H9 (cell line): ENCODE results near the gene FBXO2. TPM values are rescaled to one million over a fixed set of nuclear protein-coding genes. Genes with fewer than 3 reads are reported as not detected.

Source experiments
- DNase-seq: peaks from one replicate; pipeline ENCODE4 v3.0.0-alpha.2; 2017
- H2AFZ ChIP-seq: one replicate; pipeline ENCODE4 v1.6.1; 2013; ENCODE audit warnings: mild to moderate bottlenecking, low read length, control low read depth, moderate library complexity
- H2AK5ac ChIP-seq: 2 replicates; pipeline ENCODE4 v1.6.1; 2013; ENCODE audit warnings: low read length, control low read depth, mixed read lengths; ENCODE audit not compliant: insufficient read length
- H2BK120ac ChIP-seq: one replicate; pipeline ENCODE4 v1.6.1; 2013; ENCODE audit warnings: low read depth, mild to moderate bottlenecking, low read length, control low read depth, inconsistent platforms; ENCODE audit not compliant: poor library complexity, severe bottlenecking
- H2BK12ac ChIP-seq: 2 replicates; pipeline ENCODE4 v1.6.1; 2013; ENCODE audit warnings: low read length, control low read depth, mixed read lengths, low read depth; ENCODE audit not compliant: insufficient read length
- H2BK15ac ChIP-seq: 2 replicates; pipeline ENCODE4 v1.6.1; 2013; ENCODE audit warnings: low read depth, low read length, control low read depth
- H2BK20ac ChIP-seq: one replicate; pipeline ENCODE4 v1.6.1; 2013; ENCODE audit warnings: low read depth, mild to moderate bottlenecking, low read length, control low read depth, inconsistent platforms; ENCODE audit not compliant: poor library complexity, severe bottlenecking
- H2BK5ac ChIP-seq: 2 replicates; pipeline ENCODE4 v1.6.1; 2013; ENCODE audit warnings: low read length, control low read depth, mixed read lengths; ENCODE audit not compliant: insufficient read length
- H3K14ac ChIP-seq: 2 replicates; pipeline ENCODE4 v1.6.1; 2013; ENCODE audit warnings: low read length, control low read depth; ENCODE audit not compliant: insufficient read depth
- H3K18ac ChIP-seq: 2 replicates; pipeline ENCODE4 v1.6.1; 2013; ENCODE audit warnings: low read depth, mild to moderate bottlenecking, mixed read lengths, low read length, control low read depth; ENCODE audit not compliant: insufficient read length
- H3K23ac ChIP-seq: 2 replicates; pipeline ENCODE4 v1.6.1; 2013; ENCODE audit warnings: low read length, control low read depth, mixed read lengths, low read depth; ENCODE audit not compliant: insufficient read length
- H3K23me2 ChIP-seq: 2 replicates; pipeline ENCODE4 v1.6.1; 2013; ENCODE audit warnings: low read depth, mild to moderate bottlenecking, mixed read lengths, low read length, control low read depth; ENCODE audit not compliant: insufficient read length, poor library complexity, severe bottlenecking
- H3K27ac ChIP-seq: 2 replicates; pipeline ENCODE4 v1.5.1; 2013; ENCODE audit warnings: low read length, control low read depth, mixed read lengths, low read depth; ENCODE audit not compliant: insufficient read length
- H3K27me3 ChIP-seq: 2 replicates; pipeline ENCODE4 v1.6.1; 2013; ENCODE audit warnings: low read length, control low read depth, inconsistent platforms; ENCODE audit not compliant: insufficient read depth
- H3K4ac ChIP-seq: 2 replicates; pipeline ENCODE4 v1.6.1; 2013; ENCODE audit warnings: low read depth, mild to moderate bottlenecking, control low read depth, inconsistent platforms, low read length, moderate library complexity
- H3K4me1 ChIP-seq: 2 replicates; pipeline ENCODE4 v1.6.1; 2013; ENCODE audit warnings: low read length, control low read depth, inconsistent platforms; ENCODE audit not compliant: insufficient read depth
- H3K4me2 ChIP-seq: 2 replicates; pipeline ENCODE4 v1.6.1; 2013; ENCODE audit warnings: low read length, control low read depth, mixed read lengths; ENCODE audit not compliant: insufficient read length, insufficient read depth
- H3K56ac ChIP-seq: 2 replicates; pipeline ENCODE4 v1.6.1; 2013; ENCODE audit warnings: low read depth, mild to moderate bottlenecking, mixed read lengths, low read length, control low read depth; ENCODE audit not compliant: insufficient read length
- H3K79me1 ChIP-seq: 2 replicates; pipeline ENCODE4 v1.6.1; 2013; ENCODE audit warnings: low read depth, mild to moderate bottlenecking, moderate library complexity, low read length, control low read depth, inconsistent platforms; ENCODE audit not compliant: insufficient read depth, poor library complexity, severe bottlenecking
- H3K79me2 ChIP-seq: 2 replicates; pipeline ENCODE4 v1.6.1; 2013; ENCODE audit warnings: low read length, control low read depth, inconsistent platforms; ENCODE audit not compliant: insufficient read depth
- H3K9ac ChIP-seq: 2 replicates; pipeline ENCODE4 v1.6.1; 2013; ENCODE audit warnings: low read length, control low read depth, mixed read lengths; ENCODE audit not compliant: insufficient read length; ENCODE audit errors: extremely low read depth
- H3K9me3 ChIP-seq: one replicate; pipeline ENCODE4 v1.6.1; 2013; ENCODE audit warnings: low read depth, low read length, inconsistent platforms; ENCODE audit not compliant: control insufficient read depth
- H3T11ph ChIP-seq: one replicate; pipeline ENCODE4 v1.6.1; 2013; ENCODE audit warnings: mild to moderate bottlenecking, low read length, control low read depth, inconsistent platforms
- H4K20me1 ChIP-seq: one replicate; pipeline ENCODE4 v1.6.1; 2013; ENCODE audit not compliant: control insufficient read depth, insufficient read length, insufficient read depth
- H4K5ac ChIP-seq: 2 replicates; pipeline ENCODE4 v1.6.1; 2013; ENCODE audit warnings: low read depth, mild to moderate bottlenecking, mixed read lengths, low read length, control low read depth; ENCODE audit not compliant: insufficient read length
- H4K8ac ChIP-seq: replicated peaks from 2 replicates; pipeline ENCODE4 v1.6.1; 2013; ENCODE audit warnings: low read length, control low read depth, mixed read lengths, low read depth; ENCODE audit not compliant: insufficient read length
- H4K91ac ChIP-seq: 2 replicates; pipeline ENCODE4 v1.6.1; 2013; ENCODE audit warnings: low read depth, mild to moderate bottlenecking, moderate library complexity, mixed read lengths, low read length, control low read depth; ENCODE audit not compliant: insufficient read length
- H3K27ac Mint-ChIP-seq, 3 experiments: 2 replicates in 2 of 3; 3 replicates in 1 of 3; pipeline ENCODE4 v1.8.0; 2020 to 2021; ENCODE audit warnings: mixed read lengths in 3 of 3, mild to moderate bottlenecking in 1 of 3, moderate library complexity in 1 of 3
- H3K27me3 Mint-ChIP-seq: 2 replicates; pipeline ENCODE4 v1.8.0; 2021; ENCODE audit warnings: low read depth, mild to moderate bottlenecking, moderate library complexity, mixed read lengths
- H3K36me3 Mint-ChIP-seq, 3 experiments: 2 replicates in 2 of 3; 3 replicates in 1 of 3; pipeline ENCODE4 v1.8.0; 2020 to 2021; ENCODE audit warnings: low read depth in 3 of 3, mixed read lengths in 3 of 3; ENCODE audit not compliant: insufficient read depth in 1 of 3
- H3K4me1 Mint-ChIP-seq, 2 experiments: 2 replicates each; pipeline ENCODE4 v1.8.0; 2020; ENCODE audit warnings: mixed read lengths in 2 of 2
- H3K4me3 Mint-ChIP-seq, 2 experiments: 2 replicates in 1 of 2; 3 replicates in 1 of 2; pipeline ENCODE4 v1.8.0; 2020 to 2021; ENCODE audit warnings: mild to moderate bottlenecking in 2 of 2, mixed read lengths in 2 of 2, moderate library complexity in 1 of 2
- H3K9me3 Mint-ChIP-seq, 2 experiments: 2 replicates in 1 of 2; 3 replicates in 1 of 2; pipeline ENCODE4 v1.8.0; 2020; ENCODE audit warnings: mild to moderate bottlenecking in 2 of 2, mixed read lengths in 2 of 2, moderate library complexity in 1 of 2
- CTCF ChIP-seq: fragments of 200-600 bp; sonication (generic); conservative IDR thresholded peaks from 3 replicates; pipeline ENCODE4 v1.8.0; 2021; ENCODE audit warnings: antibody characterized with exemption, mild to moderate bottlenecking
- WGBS: extraction: QIAGEN DNeasy Blood & Tissue Kit; methylation state at CpG from one replicate; pipeline ENCODE4 v1.1.7; 2013; ENCODE audit warnings: missing lambda C conversion rate, low lambda C conversion rate, mixed read lengths; ENCODE audit not compliant: insufficient read length; ENCODE audit errors: extremely low coverage; 5-methylcytosine and 5-hydroxymethylcytosine counted together
- total RNA-seq: library from RNA; stranded (reverse); gene quantifications from 2 replicates; pipeline ENCODE4 v1.2.1, GENCODE V29; 2021

Gene FBXO2
- total RNA-seq, 1 experiment from 2014 or later = 28.9 TPM

- Histone ChIP-seq H3K79me1 (no peaks in the 10 kb centered on the region), H2BK15ac (no peak overlapping the region), H2AFZ (no peak overlapping the region), H4K20me1 (no peaks in the 10 kb centered on the region), H3K4ac (no peak overlapping the region), H4K5ac (no peak overlapping the region), H3K27me3 (no peaks in the 10 kb centered on the region; the same call in 1 of the 2 replicates), H3K23me2 (peaks cover 9% of the 10 kb centered on the region), H3K27ac (no peak overlapping the region), H3K4me1 (no peaks in the 10 kb centered on the region; the same call in 1 of the 2 replicates), H3K9ac (no peak overlapping the region), H2BK5ac (no peak overlapping the region), H3K4me2 (peak overlapping the region; percentile 14), H2AK5ac (no peak overlapping the region), H3K79me2 (no peaks in the 10 kb centered on the region), H3K23ac (no peak overlapping the region), H4K91ac (no peak overlapping the region), H2BK120ac (no peak overlapping the region), H2BK20ac (no peak overlapping the region), H4K8ac (no peak overlapping the region), H3K56ac (no peak overlapping the region), H3K14ac (no peak overlapping the region; the same call in 1 of the 2 replicates), H3K18ac (no peak overlapping the region), H3K9me3 (no peaks in the 10 kb centered on the region), H3T11ph (no peak overlapping the region), H2BK12ac (no peak overlapping the region)
- WGBS = no CpG with 5 or more reads among the region's 4 CpGs
- peaks cover 26 to 36% of the 10 kb centered on the region in 2 experiments for H3K4me1 Mint-ChIP-seq
- H3K27me3 Mint-ChIP-seq = peaks cover 49% of the 10 kb centered on the region
- no peak for DNase-seq
- peaks cover 3% of the 10 kb centered on the region in 3 experiments for H3K36me3 Mint-ChIP-seq
- H3K27ac Mint-ChIP-seq = peak overlapping the region in 2 of 3 experiments; percentile 23 to 65; a peak in 3 of 7 replicates
- TF ChIP-seq CTCF = no peak
- H3K9me3 Mint-ChIP-seq = no peaks in the 10 kb centered on the region; a peak in 1 of 5 replicates
- peak overlapping the region; percentile 41 to 65 for H3K4me3 Mint-ChIP-seq
Measured at GRCh38 chr1:11651017-11651416, 3.2 kb downstream of the FBXO2 start.
